HCT116 (cell line): ENCODE measurements around the gene SPI1. TPM values are rescaled to one million over a fixed set of nuclear protein-coding genes. Genes with fewer than 3 reads are reported as not detected.

Source experiments
- ATAC-seq: fragments of 200-7000 bp; cut with Tn5 transposase; 2 replicates; pipeline ENCODE4 v1.9.1; 2020; ENCODE audit warnings: mild to moderate bottlenecking, moderate library complexity
- BruUV-seq: library from RNA; stranded (reverse); fragments of 400-500 nt; replicated peaks from 2 replicates; lab custom pipeline; 2021; lab: Mats Ljungman, UMichigan
- CTCF ChIA-PET: fragments of 300-600 bp; sonication (Branson Sonifier 250); formaldehyde crosslinking; loops from one replicate; lab custom pipeline; 2021; ENCODE audit warnings: antibody characterized with exemption; lab: Charles Lee
- POLR2A ChIA-PET: fragments of 300-600, 350-600 bp; sonication (Branson Sonifier 250); formaldehyde crosslinking; loops from one replicate; lab custom pipeline; 2021; ENCODE audit warnings: antibody characterized with exemption; lab: Charles Lee
- RAD21 ChIA-PET, 2 experiments: fragments of 300-600 bp; sonication (Branson Sonifier 250); formaldehyde crosslinking; loops; one replicate each; lab custom pipeline; 2023; ENCODE audit warnings: low total read pairs in 2 of 2; ENCODE audit not compliant: uncharacterized antibody in 2 of 2, unreplicated experiment in 2 of 2, low non-redundant PET in 1 of 2; lab: Charles Lee
- DNase-seq: peaks from one replicate; pipeline ENCODE4 v3.0.0-alpha.2; 2010; ENCODE audit warnings: low read depth, low spot score
- H2AFZ ChIP-seq: fragments of 200-600 bp; shearing (Covaris generic), sonication (generic); 2 replicates; pipeline ENCODE4 v1.6.1; 2017; ENCODE audit warnings: low read depth, mixed run types, mixed read lengths, antibody characterized with exemption, low read length; ENCODE audit not compliant: poor library complexity, severe bottlenecking
- H3K27ac ChIP-seq: 2 replicates; pipeline ENCODE4 v1.5.1; 2012; ENCODE audit warnings: low read depth, low read length
- H3K27me3 ChIP-seq: fragments of 200-600 bp; sonication (generic); 2 replicates; pipeline ENCODE4 v1.6.1; 2016; ENCODE audit warnings: mixed run types, low read length, mixed read lengths; ENCODE audit not compliant: insufficient read depth
- H3K36me3 ChIP-seq, 2 experiments: fragments of 200-500 bp in 1 of 2; fragments of 200-600 bp in 1 of 2; sonication (Bioruptor generic) in 1 of 2; sonication (generic) in 1 of 2; 2 replicates each; pipeline versions ENCODE4 v1.5.1 to v1.6.1; 2014 to 2016; ENCODE audit warnings: low read length in 2 of 2, inconsistent platforms in 1 of 2, mixed read lengths in 1 of 2, mixed run types in 1 of 2; ENCODE audit not compliant: insufficient read depth in 2 of 2, control insufficient read depth in 1 of 2
- H3K4me1 ChIP-seq, 2 experiments: fragments of 200-600 bp in 1 of 2; sonication (generic) in 1 of 2; 2 replicates each; pipeline versions ENCODE4 v1.5.1 to v1.6.1; 2012 to 2017; ENCODE audit warnings: low read length in 2 of 2, inconsistent platforms in 1 of 2, mild to moderate bottlenecking in 1 of 2, mixed read lengths in 1 of 2, mixed run types in 1 of 2, moderate library complexity in 1 of 2; ENCODE audit not compliant: insufficient read depth in 2 of 2, control insufficient read depth in 1 of 2
- H3K4me2 ChIP-seq: fragments of 200-600 bp; sonication (generic); 2 replicates; pipeline ENCODE4 v1.6.1; 2017; ENCODE audit warnings: mixed run types, low read length, mixed read lengths
- H3K4me3 ChIP-seq, 2 experiments: fragments of 200-600 bp in 1 of 2; sonication (generic) in 1 of 2; replicated peaks in 1 of 2; 2 replicates each; pipeline ENCODE4 v1.5.1; 2011 to 2016; ENCODE audit warnings: low read length in 2 of 2, control low read depth in 1 of 2, low read depth in 1 of 2, mild to moderate bottlenecking in 1 of 2, mixed read lengths in 1 of 2, mixed run types in 1 of 2
- H3K79me2 ChIP-seq: fragments of 200-600 bp; sonication (generic); 2 replicates; pipeline ENCODE4 v1.6.1; 2017; ENCODE audit warnings: mild to moderate bottlenecking, mixed run types, low read length, moderate library complexity, mixed read lengths; ENCODE audit not compliant: insufficient read depth
- H3K9ac ChIP-seq: fragments of 200-600 bp; sonication (generic); 2 replicates; pipeline ENCODE4 v1.6.1; 2016; ENCODE audit warnings: low read length, mixed read lengths
- H3K9me2 ChIP-seq: fragments of 200-600 bp; sonication (generic), shearing (Covaris generic); 2 replicates; pipeline ENCODE4 v1.6.1; 2017; ENCODE audit warnings: mixed run types, mild to moderate bottlenecking, moderate library complexity; ENCODE audit not compliant: insufficient read depth
- H3K9me3 ChIP-seq, 2 experiments: fragments of 200-500 bp in 1 of 2; fragments of 200-600 bp in 1 of 2; sonication (Bioruptor generic) in 1 of 2; sonication (generic) in 1 of 2; 2 replicates each; pipeline ENCODE4 v1.6.1; 2014 to 2017; ENCODE audit warnings: low read length in 2 of 2, mixed read lengths in 2 of 2, inconsistent platforms in 1 of 2, low read depth in 1 of 2, mild to moderate bottlenecking in 1 of 2, mixed run types in 1 of 2, moderate library complexity in 1 of 2; ENCODE audit not compliant: control insufficient read depth in 1 of 2, insufficient read depth in 1 of 2
- H4K20me1 ChIP-seq: fragments of 200-600 bp; sonication (generic), shearing (Covaris generic); 2 replicates; pipeline ENCODE4 v1.6.1; 2017; ENCODE audit warnings: mixed run types, mild to moderate bottlenecking, moderate library complexity; ENCODE audit not compliant: insufficient read depth
- ELF1 ChIP-seq: IDR thresholded peaks from 2 replicates; pipeline ENCODE4 v1.6.1; 2012; ENCODE audit warnings: low read depth, borderline replicate concordance
- EZH2 ChIP-seq: fragments of 200-600 bp; sonication (generic); IDR thresholded peaks from 2 replicates; pipeline ENCODE4 v1.6.1; 2017; ENCODE audit warnings: antibody characterized with exemption, mixed run types
- EZH2phosphoT487 ChIP-seq: fragments of 200-600 bp; IDR thresholded peaks from 2 replicates; pipeline ENCODE4 v1.6.1; 2018; ENCODE audit warnings: antibody characterized with exemption, borderline replicate concordance
- POLR2A ChIP-seq: IDR thresholded peaks from 2 replicates; pipeline ENCODE4 v1.7.0; 2011; ENCODE audit warnings: borderline replicate concordance; ENCODE audit not compliant: insufficient read depth, insufficient read length; ENCODE audit errors: extremely low read depth
- RAD21 ChIP-seq: IDR thresholded peaks from 2 replicates; pipeline ENCODE4 v1.6.1; 2012; ENCODE audit warnings: low read depth, mild to moderate bottlenecking
- SIN3A ChIP-seq: IDR thresholded peaks from 2 replicates; pipeline ENCODE4 v1.6.1; 2012; ENCODE audit warnings: low read depth
- SP1 ChIP-seq: IDR thresholded peaks from 2 replicates; pipeline ENCODE4 v1.6.1; 2012; ENCODE audit warnings: low read depth
- YY1 ChIP-seq: IDR thresholded peaks from 2 replicates; pipeline ENCODE4 v1.6.1; 2011; ENCODE audit warnings: low read length, low read depth, moderate library complexity, mild to moderate bottlenecking; ENCODE audit not compliant: insufficient replicate concordance; ENCODE audit errors: extremely low read depth
- intact Hi-C: fragments of 100-400 bp; cut with micrococcal nuclease; formaldehyde crosslinking; loops from 2 replicates; pipeline ENCODE4 v1.10.0; 2022
- total RNA-seq: library from RNA; stranded (reverse); gene quantifications from one replicate; pipeline ENCODE4 v1.2.1, GENCODE V29; 2021; ENCODE audit not compliant: unreplicated experiment
- TF ChIP-seq, protein P1 (sequence below): IDR thresholded peaks from 2 replicates; pipeline ENCODE4 v1.6.1; 2012; ENCODE audit warnings: low read depth

SPI1 gene
- total RNA-seq, 1 experiment from 2014 or later = 0.32 TPM

DNA sequence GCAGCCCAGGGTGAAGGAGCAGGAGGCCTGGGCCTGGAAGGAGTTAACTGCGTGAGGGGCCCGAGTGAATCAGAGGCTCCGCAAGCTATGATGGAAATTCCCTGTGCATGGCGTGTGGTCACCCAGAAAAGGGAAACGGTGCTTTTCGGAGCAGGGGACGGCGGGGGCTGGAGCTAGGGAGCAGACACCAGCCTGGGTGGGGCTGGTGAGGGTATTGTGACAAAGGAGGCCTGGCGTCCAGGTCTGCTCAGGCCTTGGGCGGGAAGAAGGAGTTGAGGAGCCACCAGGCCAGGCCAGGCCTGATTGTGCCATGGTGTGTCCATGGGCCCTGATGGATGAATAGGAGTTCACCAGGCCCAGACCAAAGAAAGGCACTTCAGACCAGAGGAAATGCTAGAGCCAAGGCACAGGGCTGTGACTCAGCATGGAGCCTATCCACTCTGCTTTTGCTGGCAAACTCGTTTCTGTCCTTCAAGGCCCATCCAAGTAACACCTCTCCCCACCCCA, 12.8 kb upstream of the SPI1 start:
- no peak for TF ChIP-seq POLR2A
- no peak for TF ChIP-seq YY1
- TF ChIP-seq SP1 = no peak
- TF ChIP-seq EZH2 = no peak
- TF ChIP-seq, protein P1, sequence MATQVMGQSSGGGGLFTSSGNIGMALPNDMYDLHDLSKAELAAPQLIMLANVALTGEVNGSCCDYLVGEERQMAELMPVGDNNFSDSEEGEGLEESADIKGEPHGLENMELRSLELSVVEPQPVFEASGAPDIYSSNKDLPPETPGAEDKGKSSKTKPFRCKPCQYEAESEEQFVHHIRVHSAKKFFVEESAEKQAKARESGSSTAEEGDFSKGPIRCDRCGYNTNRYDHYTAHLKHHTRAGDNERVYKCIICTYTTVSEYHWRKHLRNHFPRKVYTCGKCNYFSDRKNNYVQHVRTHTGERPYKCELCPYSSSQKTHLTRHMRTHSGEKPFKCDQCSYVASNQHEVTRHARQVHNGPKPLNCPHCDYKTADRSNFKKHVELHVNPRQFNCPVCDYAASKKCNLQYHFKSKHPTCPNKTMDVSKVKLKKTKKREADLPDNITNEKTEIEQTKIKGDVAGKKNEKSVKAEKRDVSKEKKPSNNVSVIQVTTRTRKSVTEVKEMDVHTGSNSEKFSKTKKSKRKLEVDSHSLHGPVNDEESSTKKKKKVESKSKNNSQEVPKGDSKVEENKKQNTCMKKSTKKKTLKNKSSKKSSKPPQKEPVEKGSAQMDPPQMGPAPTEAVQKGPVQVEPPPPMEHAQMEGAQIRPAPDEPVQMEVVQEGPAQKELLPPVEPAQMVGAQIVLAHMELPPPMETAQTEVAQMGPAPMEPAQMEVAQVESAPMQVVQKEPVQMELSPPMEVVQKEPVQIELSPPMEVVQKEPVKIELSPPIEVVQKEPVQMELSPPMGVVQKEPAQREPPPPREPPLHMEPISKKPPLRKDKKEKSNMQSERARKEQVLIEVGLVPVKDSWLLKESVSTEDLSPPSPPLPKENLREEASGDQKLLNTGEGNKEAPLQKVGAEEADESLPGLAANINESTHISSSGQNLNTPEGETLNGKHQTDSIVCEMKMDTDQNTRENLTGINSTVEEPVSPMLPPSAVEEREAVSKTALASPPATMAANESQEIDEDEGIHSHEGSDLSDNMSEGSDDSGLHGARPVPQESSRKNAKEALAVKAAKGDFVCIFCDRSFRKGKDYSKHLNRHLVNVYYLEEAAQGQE = no peak
- no peak for TF ChIP-seq SIN3A
- no peak for TF ChIP-seq ELF1
- TF ChIP-seq RAD21 = no peak
- no peak for TF ChIP-seq EZH2phosphoT487
- CTCF ChIA-PET = interaction anchor here (1.4 kb wide), 1 partner anchor 17 kb away, joined by 5 read pairs; no protein-coding TSS in a partner anchor
- no peak overlapping the region for H3K27ac ChIP-seq
- no peak overlapping the region for H3K9ac ChIP-seq
- no peak overlapping the region for H3K4me3 ChIP-seq
- H3K9me3 ChIP-seq = no peaks in the 10 kb centered on the region
- H2AFZ ChIP-seq = no peak overlapping the region
- H3K4me2 ChIP-seq = no peak overlapping the region
- RAD21 ChIA-PET = no interaction called here
- H3K79me2 ChIP-seq = no peaks in the 10 kb centered on the region
- H3K4me1 ChIP-seq = no peaks in the 10 kb centered on the region
- POLR2A ChIA-PET = no interaction called here
- no peaks in the 10 kb centered on the region for H3K27me3 ChIP-seq
- H3K9me2 ChIP-seq = no peaks in the 10 kb centered on the region
- intact Hi-C loops = no loop called here
- no peaks in the 10 kb centered on the region for H3K36me3 ChIP-seq
- H4K20me1 ChIP-seq = no peaks in the 10 kb centered on the region
- DNase-seq (no peak), ATAC-seq (no peak)
- no TSS peak for BruUV-seq
